Tibial nerve (tissue), 4 donors: Measurements from ENCODE around the gene GPR146.

Experiments
- CTCF ChIP-seq, 5 experiments: fragments of 200-600 bp in 3 of 5; fragments of 450-650 bp in 2 of 5; sonication (generic) in 3 of 5; IDR thresholded peaks; one replicate each; pipeline ENCODE4 v1.5.1; 2016 to 2019; ENCODE audit warnings: antibody characterized with exemption in 5 of 5, mild to moderate bottlenecking in 3 of 5, moderate library complexity in 2 of 5
- EP300 ChIP-seq, 2 donors: sonication (generic); formaldehyde crosslinking; IDR thresholded peaks; one replicate each; pipeline ENCODE4 v1.6.1; 2017; ENCODE audit warnings: antibody characterized with exemption in 2 of 2, mild to moderate bottlenecking in 1 of 2

- TF ChIP-seq CTCF (IDR thresholded peaks at IDR 0.05) (no peak), EP300 (IDR thresholded peaks at IDR 0.05) (no peak)
Observed at GRCh38 chr7:1074593-1075431, 30.5 kb downstream of the GPR146 start.
